ENCODE measurements around the gene MTIF2.
"Not testable (repeated sequence)": the region's sequence is repeated elsewhere in the genome, so short reads cannot be mapped to it uniquely, and the experiment has no call there.

Gene MTIF2

DNA sequence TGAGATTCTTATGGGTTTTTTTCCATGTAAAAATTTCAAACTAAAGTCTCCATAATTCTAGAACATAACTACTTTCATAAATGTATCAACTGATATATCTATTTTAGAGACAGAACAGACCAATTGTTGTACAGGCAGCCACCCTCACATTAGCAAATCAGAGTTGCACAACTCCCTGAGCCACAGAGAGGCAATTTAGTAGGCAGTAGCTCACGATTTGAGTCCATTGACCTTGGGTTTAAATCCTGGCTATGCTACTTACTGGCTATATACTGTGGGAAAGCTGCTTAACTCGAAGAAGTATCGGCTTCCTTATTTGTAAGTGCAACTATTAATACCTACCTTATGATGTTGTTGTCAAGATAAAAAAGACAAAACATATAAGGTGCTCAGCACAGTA lies 16.2 kb downstream of the MTIF2 start:
- H3K27me3 ChIP-seq (ENCODE audit: control insufficient read depth, low read length) = no peaks in the 10 kb centered on the region
- no peaks in the 10 kb centered on the region for H4K20me1 ChIP-seq (ENCODE audit: control insufficient read depth, insufficient read depth, low read depth, low read length)
- no peaks in the 10 kb centered on the region for H3K4me1 ChIP-seq (ENCODE audit: control insufficient read depth, low read length)
- no peak overlapping the region for H3K27ac ChIP-seq (ENCODE audit: low read depth, low read length)
- no peaks in the 10 kb centered on the region for H3K9me3 ChIP-seq (ENCODE audit: control insufficient read depth, insufficient read depth, low read length)
- H3K4me2 ChIP-seq (ENCODE audit: low read length) = no peak overlapping the region
- H3K79me2 ChIP-seq (ENCODE audit: control insufficient read depth, low read length) = no peaks in the 10 kb centered on the region
- peaks cover 9% of the 10 kb centered on the region for H3F3A ChIP-seq (ENCODE audit: control insufficient read depth, insufficient read depth)
- TF ChIP-seq, protein P1, sequence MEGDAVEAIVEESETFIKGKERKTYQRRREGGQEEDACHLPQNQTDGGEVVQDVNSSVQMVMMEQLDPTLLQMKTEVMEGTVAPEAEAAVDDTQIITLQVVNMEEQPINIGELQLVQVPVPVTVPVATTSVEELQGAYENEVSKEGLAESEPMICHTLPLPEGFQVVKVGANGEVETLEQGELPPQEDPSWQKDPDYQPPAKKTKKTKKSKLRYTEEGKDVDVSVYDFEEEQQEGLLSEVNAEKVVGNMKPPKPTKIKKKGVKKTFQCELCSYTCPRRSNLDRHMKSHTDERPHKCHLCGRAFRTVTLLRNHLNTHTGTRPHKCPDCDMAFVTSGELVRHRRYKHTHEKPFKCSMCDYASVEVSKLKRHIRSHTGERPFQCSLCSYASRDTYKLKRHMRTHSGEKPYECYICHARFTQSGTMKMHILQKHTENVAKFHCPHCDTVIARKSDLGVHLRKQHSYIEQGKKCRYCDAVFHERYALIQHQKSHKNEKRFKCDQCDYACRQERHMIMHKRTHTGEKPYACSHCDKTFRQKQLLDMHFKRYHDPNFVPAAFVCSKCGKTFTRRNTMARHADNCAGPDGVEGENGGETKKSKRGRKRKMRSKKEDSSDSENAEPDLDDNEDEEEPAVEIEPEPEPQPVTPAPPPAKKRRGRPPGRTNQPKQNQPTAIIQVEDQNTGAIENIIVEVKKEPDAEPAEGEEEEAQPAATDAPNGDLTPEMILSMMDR (IDR thresholded peaks at IDR 0.05; ENCODE audit: low read depth, low read length, poor library complexity, severe bottlenecking) = no peak
- TF ChIP-seq EZH2phosphoT487 (IDR thresholded peaks at IDR 0.05; ENCODE audit: borderline replicate concordance, low read length) = no peak
- H3K4me3 ChIP-seq (ENCODE audit: low read length) = no peak overlapping the region
- no peaks in the 10 kb centered on the region for H3K9me2 ChIP-seq (replicated peaks; ENCODE audit: control insufficient read depth, low read length)
- H3K36me3 ChIP-seq (ENCODE audit: control insufficient read depth, low read length) = peaks cover 68% of the 10 kb centered on the region

DNA sequence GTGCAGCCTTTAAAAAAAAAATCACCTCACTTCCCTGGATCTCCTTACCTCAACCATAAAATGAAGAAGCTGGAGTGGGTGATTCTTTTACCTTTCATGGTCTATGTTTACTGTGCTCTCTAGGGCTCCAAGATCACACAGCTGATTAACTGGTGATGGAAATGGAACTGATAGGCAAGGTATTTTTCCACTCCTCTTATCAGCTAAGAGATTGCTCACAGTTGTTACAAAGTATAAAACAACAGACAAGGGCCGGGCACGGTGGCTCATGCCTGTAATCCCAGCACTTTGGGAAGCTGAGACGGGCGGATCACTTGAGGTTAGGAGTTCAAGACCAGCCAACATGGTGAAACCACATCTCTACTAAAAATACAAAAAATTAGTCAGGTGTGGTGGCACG lies 22.0 kb downstream of the MTIF2 start:
- H3K9me2 ChIP-seq (replicated peaks; ENCODE audit: control insufficient read depth, low read length) = no peaks in the 10 kb centered on the region
- no peak overlapping the region for H3K4me3 ChIP-seq (ENCODE audit: low read length)
- H3K4me1 ChIP-seq (ENCODE audit: control insufficient read depth, low read length) = no peaks in the 10 kb centered on the region
- peaks cover 79% of the 10 kb centered on the region for H3K36me3 ChIP-seq (ENCODE audit: control insufficient read depth, low read length)
- no peaks in the 10 kb centered on the region for H3K27me3 ChIP-seq (ENCODE audit: control insufficient read depth, low read length)
- H3F3A ChIP-seq (ENCODE audit: control insufficient read depth, insufficient read depth) = peaks cover 11% of the 10 kb centered on the region; the same call in 1 of the 2 replicates
- TF ChIP-seq EZH2phosphoT487 (IDR thresholded peaks at IDR 0.05; ENCODE audit: borderline replicate concordance, low read length) = no peak
- no peaks in the 10 kb centered on the region for H3K9me3 ChIP-seq (ENCODE audit: control insufficient read depth, insufficient read depth, low read length)
- H3K27ac ChIP-seq (ENCODE audit: low read depth, low read length) = no peak overlapping the region
- no peaks in the 10 kb centered on the region for H4K20me1 ChIP-seq (ENCODE audit: control insufficient read depth, insufficient read depth, low read depth, low read length)
- no peak overlapping the region for H3K4me2 ChIP-seq (ENCODE audit: low read length)
- H3K79me2 ChIP-seq (ENCODE audit: control insufficient read depth, low read length) = no peaks in the 10 kb centered on the region

DNA sequence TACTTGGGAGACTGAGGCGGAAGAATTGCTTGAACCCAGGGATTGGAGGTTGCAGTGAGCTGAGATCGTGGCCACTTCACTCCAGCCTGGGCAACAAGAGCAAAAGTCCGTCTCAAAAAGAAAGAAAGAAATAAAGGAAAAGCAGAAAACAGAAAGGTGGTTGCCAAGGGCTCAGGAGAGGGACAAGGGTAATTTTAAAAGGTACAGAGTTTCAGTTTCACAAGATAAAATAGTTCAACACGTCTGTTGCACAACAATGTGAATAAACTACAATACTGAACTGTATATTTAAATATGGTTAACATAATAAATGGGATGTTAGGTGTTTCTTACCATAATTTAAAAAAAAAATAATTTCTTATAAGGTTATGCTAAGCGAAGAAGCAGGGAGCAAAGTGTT lies 23.6 kb downstream of the MTIF2 start:
- no peaks in the 10 kb centered on the region for H3K27me3 ChIP-seq (ENCODE audit: control insufficient read depth, low read length)
- no peak overlapping the region for H3K4me3 ChIP-seq (ENCODE audit: low read length)
- H3K9me2 ChIP-seq (replicated peaks; ENCODE audit: control insufficient read depth, low read length) = no peaks in the 10 kb centered on the region
- H3K79me2 ChIP-seq (ENCODE audit: control insufficient read depth, low read length) = no peaks in the 10 kb centered on the region
- H3K27ac ChIP-seq (ENCODE audit: low read depth, low read length) = no peak overlapping the region
- peaks cover 11% of the 10 kb centered on the region for H3F3A ChIP-seq (ENCODE audit: control insufficient read depth, insufficient read depth)
- H3K4me1 ChIP-seq (ENCODE audit: control insufficient read depth, low read length) = no peaks in the 10 kb centered on the region
- no peaks in the 10 kb centered on the region for H3K9me3 ChIP-seq (ENCODE audit: control insufficient read depth, insufficient read depth, low read length)
- H4K20me1 ChIP-seq (ENCODE audit: control insufficient read depth, insufficient read depth, low read depth, low read length) = no peaks in the 10 kb centered on the region
- no peak overlapping the region for H3K4me2 ChIP-seq (ENCODE audit: low read length)
- H3K36me3 ChIP-seq (ENCODE audit: control insufficient read depth, low read length) = peaks cover 76% of the 10 kb centered on the region
- TF ChIP-seq EZH2phosphoT487 (IDR thresholded peaks at IDR 0.05; ENCODE audit: borderline replicate concordance, low read length) = no peak
- TF ChIP-seq, protein P1 (IDR thresholded peaks at IDR 0.05; ENCODE audit: low read depth, low read length, poor library complexity, severe bottlenecking) = no peak

DNA sequence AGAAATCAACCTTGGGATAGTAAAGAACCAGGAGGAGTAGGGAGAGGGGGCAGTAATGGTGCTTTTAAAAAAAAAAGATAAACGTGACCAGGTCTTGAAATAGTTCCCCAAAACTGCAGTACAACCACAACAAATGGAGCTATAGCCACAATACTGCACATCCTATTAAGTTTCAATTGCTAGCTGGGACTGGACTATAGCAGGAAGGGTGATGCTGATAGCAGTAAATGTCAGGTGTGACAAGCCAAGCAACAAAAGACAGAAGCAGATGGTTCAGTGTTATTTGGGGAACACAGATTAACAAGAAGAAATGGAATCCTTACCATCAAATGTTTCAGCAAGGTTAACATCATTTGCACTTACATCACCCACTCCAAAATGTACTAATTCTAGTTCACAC lies 26.4 kb downstream of the MTIF2 start:
- no peak for TF ChIP-seq EZH2phosphoT487 (IDR thresholded peaks at IDR 0.05; ENCODE audit: borderline replicate concordance, low read length)
- TF ChIP-seq, protein P1 (IDR thresholded peaks at IDR 0.05; ENCODE audit: low read depth, low read length, poor library complexity, severe bottlenecking) = no peak
- peaks cover 5% of the 10 kb centered on the region for H3K4me1 ChIP-seq (ENCODE audit: control insufficient read depth, low read length)
- H3K9me2 ChIP-seq (replicated peaks; ENCODE audit: control insufficient read depth, low read length) = no peaks in the 10 kb centered on the region
- peaks cover 68% of the 10 kb centered on the region for H3K36me3 ChIP-seq (ENCODE audit: control insufficient read depth, low read length)
- no peak overlapping the region for H3K4me3 ChIP-seq (ENCODE audit: low read length)
- H3K79me2 ChIP-seq (ENCODE audit: control insufficient read depth, low read length) = no peaks in the 10 kb centered on the region
- no peaks in the 10 kb centered on the region for H3K27me3 ChIP-seq (ENCODE audit: control insufficient read depth, low read length)
- H3K9me3 ChIP-seq (ENCODE audit: control insufficient read depth, insufficient read depth, low read length) = no peaks in the 10 kb centered on the region
- H3K4me2 ChIP-seq (ENCODE audit: low read length) = no peak overlapping the region
- H3F3A ChIP-seq (ENCODE audit: control insufficient read depth, insufficient read depth) = peaks cover 34% of the 10 kb centered on the region
- H3K27ac ChIP-seq (ENCODE audit: low read depth, low read length) = no peak overlapping the region
- no peaks in the 10 kb centered on the region for H4K20me1 ChIP-seq (ENCODE audit: control insufficient read depth, insufficient read depth, low read depth, low read length)

GRCh38 chr2:55241582-55241981 lies 27.4 kb downstream of the MTIF2 start:
- not testable (repeated sequence) for H3K4me3 ChIP-seq (ENCODE audit: low read length); H3K9me3 ChIP-seq (ENCODE audit: control insufficient read depth, insufficient read depth, low read length); H3K9me2 ChIP-seq (replicated peaks; ENCODE audit: control insufficient read depth, low read length); H3K4me2 ChIP-seq (ENCODE audit: low read length); H4K20me1 ChIP-seq (ENCODE audit: control insufficient read depth, insufficient read depth, low read depth, low read length); H3K4me1 ChIP-seq (ENCODE audit: control insufficient read depth, low read length); H3K27ac ChIP-seq (ENCODE audit: low read depth, low read length); H3K27me3 ChIP-seq (ENCODE audit: control insufficient read depth, low read length); H3K79me2 ChIP-seq (ENCODE audit: control insufficient read depth, low read length)
- H3K36me3 ChIP-seq (ENCODE audit: control insufficient read depth, low read length) = peaks cover 67% of the 10 kb centered on the region
- peaks cover 43% of the 10 kb centered on the region for H3F3A ChIP-seq (ENCODE audit: control insufficient read depth, insufficient read depth)
